T47D (cell line): ENCODE measurements around the gene GNB1L.
"Not testable (repeated sequence)": the region's sequence is repeated elsewhere in the genome, so short reads cannot be mapped to it uniquely, and the experiment has no call there.

Source experiments
- DNase-seq, 2 experiments: peaks; one replicate each; pipeline versions ENCODE4 v3.0.0 to v3.0.0-alpha.2; 2011 to 2012; ENCODE audit warnings: low read depth in 1 of 2, low spot score in 1 of 2
- JUND ChIP-seq: IDR thresholded peaks from 2 replicates; pipeline ENCODE4 v1.6.1; 2012; ENCODE audit warnings: low read depth
- in situ Hi-C: cut with HindIII; loops from 2 replicates; pipeline ENCODE4 v1.10.0; 2016; ENCODE audit warnings: low sequenced_read_pairs, low pct_unique_long_range_greater_than_20kb

Gene GNB1L

DNA sequence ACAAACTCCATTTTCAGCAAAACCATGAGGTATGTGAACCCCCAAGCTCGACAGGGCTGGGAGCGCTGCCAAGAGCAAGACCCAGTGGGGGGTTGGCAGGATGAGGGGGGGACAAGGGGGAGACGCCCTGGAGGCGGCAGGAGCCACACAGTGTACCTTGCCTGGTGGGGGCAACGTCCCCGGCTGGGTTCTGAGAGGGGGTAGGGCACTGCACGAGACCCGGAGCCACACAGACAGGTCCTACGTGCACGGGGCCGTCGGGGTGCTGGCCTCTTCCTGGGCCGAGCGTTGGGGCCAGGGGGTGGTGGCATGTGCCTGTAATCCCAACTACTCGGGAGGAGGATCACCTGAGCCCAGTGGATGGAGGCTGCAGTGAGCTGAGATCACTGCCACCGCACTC is 65.3 kb downstream of the GNB1L start:
- no peak for DNase-seq
- no peak for TF ChIP-seq JUND
- in situ Hi-C loops, result no loop called here

- DNase-seq, result no peak
- in situ Hi-C loops, result no loop called here
- TF ChIP-seq JUND, result no peak
These were observed 65.9 kb downstream of the GNB1L start for GRCh38 chr22:19788661-19789225.

- no peak for DNase-seq
- TF ChIP-seq JUND, result no peak
- in situ Hi-C loops, result no loop called here
These were observed 66.9 kb downstream of the GNB1L start for GRCh38 chr22:19787849-19788141.

- no peak for DNase-seq
- TF ChIP-seq JUND, result no peak
- in situ Hi-C loops, result no loop called here
These were observed 67.5 kb downstream of the GNB1L start for GRCh38 chr22:19786959-19787848.

- DNase-seq, result no peak
- in situ Hi-C loops, result no loop called here
- TF ChIP-seq JUND, result no peak
These were observed 68.4 kb downstream of the GNB1L start for GRCh38 chr22:19786264-19786585.

GRCh38 chr22:19785461-19786263 is 69.0 kb downstream of the GNB1L start:
- TF ChIP-seq JUND, result no peak
- in situ Hi-C loops, result no loop called here
- no peak for DNase-seq

DNA sequence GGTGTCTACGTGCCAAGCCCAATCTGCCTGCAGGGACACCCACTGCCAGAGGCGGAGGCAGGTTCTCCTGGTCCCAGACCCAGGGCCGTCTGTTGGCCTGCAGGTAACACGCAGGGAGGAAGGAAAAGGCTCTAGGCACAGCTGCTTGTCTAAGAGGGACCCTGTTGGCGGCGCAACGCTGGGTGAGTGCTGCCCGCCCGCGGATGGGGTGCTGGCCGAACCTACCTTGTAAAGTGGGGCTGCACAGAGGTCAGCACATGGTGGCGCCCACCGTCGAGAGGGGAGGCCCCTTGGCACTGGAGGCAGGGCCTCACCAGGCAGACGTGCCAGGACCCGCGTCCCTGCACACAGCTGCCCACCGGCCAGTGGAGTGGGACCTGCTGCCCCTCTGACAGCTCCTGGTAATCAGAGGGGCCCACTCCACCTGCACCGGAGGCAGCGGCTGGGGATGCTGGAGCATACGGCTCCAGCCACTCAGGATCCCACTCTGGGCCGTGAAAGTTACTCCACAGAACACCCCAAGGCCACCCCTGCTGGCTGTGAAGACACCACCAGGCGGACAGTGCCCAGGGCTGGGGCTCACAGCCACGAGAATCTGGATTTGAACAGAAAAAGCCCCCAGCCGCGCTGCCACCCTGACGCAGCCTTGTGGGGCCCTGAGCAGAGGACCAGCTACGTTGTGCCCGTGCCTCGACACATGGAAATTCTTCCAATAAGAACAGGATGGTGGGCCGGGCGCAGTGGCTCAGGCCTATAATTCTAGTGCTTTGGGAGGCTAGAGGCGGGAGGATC is 70.1 kb downstream of the GNB1L start:
- TF ChIP-seq JUND, result no peak
- DNase-seq, result no peak
- in situ Hi-C loops, result no loop called here

DNA sequence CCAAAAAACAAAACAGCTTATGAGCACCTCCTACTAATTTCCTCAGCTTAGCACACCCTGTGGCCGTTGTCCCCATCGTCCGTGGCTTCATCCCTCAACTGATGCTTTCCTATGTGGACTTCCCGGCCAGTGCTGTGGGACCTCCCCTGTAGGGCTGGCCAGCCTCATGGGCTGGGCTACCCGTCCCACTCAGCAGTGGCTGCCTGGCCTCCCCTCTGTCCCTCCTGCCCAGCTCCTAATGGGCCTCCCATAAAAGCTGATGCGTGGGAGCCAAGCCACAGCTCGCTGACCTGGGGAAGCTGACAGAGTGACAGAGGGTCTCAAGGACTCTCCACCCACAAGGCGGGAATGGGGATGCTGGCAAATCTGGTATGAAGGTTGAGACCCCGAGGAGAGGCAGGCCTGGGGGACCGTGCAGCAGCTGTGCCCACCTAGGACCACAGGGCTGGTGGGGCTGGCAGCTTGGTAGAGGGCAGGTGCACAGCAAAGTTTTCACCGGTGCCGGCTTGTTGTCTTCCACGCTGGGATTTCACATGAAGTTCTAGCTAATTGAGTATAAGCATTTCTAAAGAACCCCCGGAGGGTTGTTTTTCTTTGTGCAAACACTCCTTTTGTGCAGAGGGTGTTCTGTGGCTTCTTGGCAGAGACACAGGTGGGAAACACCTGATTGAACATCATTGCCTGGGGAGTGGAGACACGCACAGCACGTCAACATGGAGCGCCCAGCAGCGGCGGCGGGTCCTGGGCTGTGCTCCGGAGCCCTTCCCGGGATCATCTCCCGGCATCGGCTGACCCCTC is 70.9 kb downstream of the GNB1L start:
- TF ChIP-seq JUND, result no peak
- in situ Hi-C loops, result no loop called here
- no peak for DNase-seq

DNA sequence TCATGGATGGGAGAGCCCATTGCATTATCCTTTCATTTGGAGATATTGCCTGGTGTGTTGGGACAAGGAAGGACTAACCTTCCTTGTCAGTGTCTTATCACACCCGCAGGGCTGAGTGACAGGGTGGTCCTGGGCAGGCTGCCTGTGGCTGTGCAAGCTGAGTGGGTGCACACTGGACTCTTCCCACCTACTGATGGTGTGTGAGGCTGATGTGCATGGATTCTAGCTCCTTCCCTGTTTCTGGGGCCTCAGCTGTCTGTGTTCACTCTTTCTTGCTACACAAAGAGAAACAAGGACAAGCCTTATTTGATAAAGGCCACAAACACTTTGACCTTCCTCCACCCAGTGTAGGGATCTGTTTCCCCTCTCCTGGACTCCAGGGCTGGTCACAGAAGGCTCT is 72.1 kb downstream of the GNB1L start:
- DNase-seq, result no peak
- in situ Hi-C loops, result no loop called here
- TF ChIP-seq JUND, result no peak

DNA sequence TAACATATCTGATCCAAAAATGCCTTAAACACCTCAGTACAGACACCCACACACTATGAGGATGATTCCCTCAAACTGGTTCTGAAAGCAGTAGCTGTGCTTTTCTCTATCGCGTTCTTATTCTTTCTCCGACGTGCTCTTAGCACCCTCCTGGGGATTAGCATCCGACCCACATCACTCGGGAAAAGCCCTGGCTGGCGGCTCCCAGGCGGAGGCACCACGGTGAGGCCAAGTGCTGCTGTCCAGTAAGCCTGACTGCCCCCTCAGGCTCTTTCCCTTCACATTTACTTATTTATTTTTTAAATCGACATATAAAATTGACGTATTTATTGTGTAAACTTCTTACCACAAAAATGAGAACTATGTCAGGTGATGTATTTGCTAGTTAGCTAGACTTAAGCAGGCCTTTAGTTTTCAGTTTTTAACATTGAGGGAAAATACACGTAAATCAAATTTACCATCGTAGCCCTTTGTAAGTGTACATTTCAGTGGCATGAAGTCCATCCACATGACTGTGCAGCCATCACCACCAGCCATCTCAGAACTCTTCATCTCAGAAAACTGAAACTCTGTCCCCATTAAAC is 74.9 kb downstream of the GNB1L start:
- peak in 1 of 2 experiments; percentile 38 for DNase-seq
- in situ Hi-C loops, result no loop called here
- no peak for TF ChIP-seq JUND

DNA sequence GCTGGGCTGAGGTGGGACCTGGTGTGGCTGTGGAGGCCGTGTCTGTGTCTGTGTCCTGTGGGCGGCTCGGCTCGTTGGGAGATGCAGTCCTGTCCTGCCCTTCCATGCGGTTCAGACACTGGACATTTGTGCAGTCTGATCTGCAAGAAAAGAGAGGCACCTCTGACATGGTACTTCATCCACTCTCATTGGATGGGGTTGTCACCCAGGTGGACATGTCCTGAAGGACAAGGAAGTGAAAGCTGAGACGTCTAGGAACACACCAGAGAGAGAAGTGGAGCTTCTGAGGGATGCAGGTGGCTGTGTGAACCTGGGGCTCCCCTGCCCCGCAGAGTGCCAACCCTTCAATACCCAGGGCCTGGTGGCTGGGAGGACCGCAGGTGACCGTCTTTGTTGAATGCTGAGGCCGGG is 75.7 kb downstream of the GNB1L start:
- no peak for TF ChIP-seq JUND
- in situ Hi-C loops, result no loop called here
- peak in 1 of 2 experiments; percentile 59 for DNase-seq

- DNase-seq, in situ Hi-C loops: not testable (repeated sequence)
These were observed 77.5 kb downstream of the GNB1L start for GRCh38 chr22:19777192-19777591.
